K562 (cell line): ENCODE measurements around the gene NFS1. TPM values are rescaled to one million over a fixed set of nuclear protein-coding genes. Genes with fewer than 3 reads are reported as not detected.

ENCODE experiments used
- AFF4 ChIP-seq: sonication (generic); formaldehyde crosslinking; IDR thresholded peaks from 2 replicates; pipeline ENCODE4 v1.8.0; 2023; ENCODE audit warnings: mild to moderate bottlenecking, missing genetic modification reagents
- DACH1 ChIP-seq: fragments of 450-650 bp; IDR thresholded peaks from 2 replicates; pipeline ENCODE4 v1.6.1; 2018; ENCODE audit not compliant: partially characterized antibody
- FOXK2 ChIP-seq, 2 experiments: fragments of 450-650 bp; IDR thresholded peaks in 1 of 2; conservative IDR thresholded peaks in 1 of 2; 2 replicates each; pipeline ENCODE4 v1.6.1; 2016; ENCODE audit warnings: low read depth in 2 of 2, mild to moderate bottlenecking in 1 of 2
- GATA2 ChIP-seq: sonication (generic); formaldehyde crosslinking; IDR thresholded peaks from 2 replicates; pipeline ENCODE4 v1.4.0; 2020; ENCODE audit warnings: mild to moderate bottlenecking, missing genetic modification reagents
- HES1 ChIP-seq: fragments of 450-650 bp; IDR thresholded peaks from 2 replicates; pipeline ENCODE4 v1.6.1; 2016; ENCODE audit warnings: low read depth, mild to moderate bottlenecking, moderate library complexity
- HNRNPUL1 ChIP-seq: fragments of 200-400 bp; formaldehyde crosslinking; IDR thresholded peaks from 2 replicates; pipeline ENCODE4 v1.6.1; 2017; ENCODE audit warnings: low read length
- NEUROD1 ChIP-seq: fragments of 150-350 bp; IDR thresholded peaks from 2 replicates; pipeline ENCODE4 v1.6.1; 2014; ENCODE audit warnings: borderline replicate concordance, low read length, low read depth; ENCODE audit not compliant: partially characterized antibody
- POLR2AphosphoS2 ChIP-seq: IDR thresholded peaks from 2 replicates; pipeline ENCODE4 v1.6.1; 2012; ENCODE audit warnings: low read length, improper control_type of control experiment
- POLR2G ChIP-seq: fragments of 200-400 bp; formaldehyde crosslinking; IDR thresholded peaks from 2 replicates; pipeline ENCODE4 v1.6.1; 2017; ENCODE audit warnings: low read depth, mild to moderate bottlenecking, antibody characterized with exemption, low read length, moderate library complexity
- RFX5 ChIP-seq: IDR thresholded peaks from 2 replicates; pipeline ENCODE4 v1.6.1; 2011; ENCODE audit warnings: low read depth, mild to moderate bottlenecking, improper control_type of control experiment, low read length
- TAL1 ChIP-seq: fragments of 450-650 bp; IDR thresholded peaks from 2 replicates; pipeline ENCODE4 v1.6.1; 2016; ENCODE audit warnings: mild to moderate bottlenecking
- ZBTB1 ChIP-seq: sonication (generic); formaldehyde crosslinking; IDR thresholded peaks from 2 replicates; pipeline ENCODE4 v1.8.1; 2023; ENCODE audit warnings: missing genetic modification reagents, low read depth, mild to moderate bottlenecking, borderline replicate concordance
- ZBTB26 ChIP-seq: fragments of 450-650 bp; formaldehyde crosslinking; IDR thresholded peaks from 2 replicates; pipeline ENCODE4 v1.4.0; 2022; ENCODE audit warnings: missing genetic modification characterization
- ZNF347 ChIP-seq: fragments of 450-650 bp; formaldehyde crosslinking; IDR thresholded peaks from 2 replicates; pipeline ENCODE4 v1.4.0; 2020; ENCODE audit warnings: low read depth, mild to moderate bottlenecking, moderate library complexity
- ZNF592 ChIP-seq: fragments of 450-650 bp; IDR thresholded peaks from 2 replicates; pipeline ENCODE4 v1.6.1; 2017; ENCODE audit warnings: antibody characterized with exemption, mild to moderate bottlenecking
- polyA plus RNA-seq, 8 experiments: library from polyadenylated mRNA; depleted of rRNA in 4 of 8; stranded (reverse) in 5 of 8; unstranded in 3 of 8; fragments of >200 nt; fragmentation: Nextera tagmentation in 2 of 8; fragmentation: Illumina TruSeq in 1 of 8; extraction: Ambion mirVana in 2 of 8; extraction: Trizol in 1 of 8; gene quantifications; 2 replicates each; pipeline versions ENCODE4 v1.2.1 to v1.2.3, GENCODE V29; 2011 to 2014; ENCODE audit warnings: inconsistent platforms in 1 of 8, missing spikeins in 1 of 8
- total RNA-seq, 7 experiments: library from RNA; depleted of rRNA in 6 of 7; stranded (reverse); fragments of >200 nt in 6 of 7; fragmentation: Illumina TruSeq in 2 of 7; extraction: Trizol in 2 of 7; gene quantifications; 2 replicates each; pipeline versions ENCODE4 v1.2.1 to v1.2.3, GENCODE V29; 2011 to 2021; ENCODE audit warnings: low replicate concordance in 1 of 7

Gene NFS1
- total and polyA plus RNA-seq, 9 of the 15 experiments (the other 6 are each of a cell fraction or from before 2014, with no cell fraction given), result 11.5 to 84.8 (median 47.1) TPM

- TF ChIP-seq DACH1 (no peak), HES1 (no peak), AFF4 (peak; percentile 66), GATA2 (no peak), POLR2AphosphoS2 (peak; percentile 79; the same call in 1 of the 2 replicates), HNRNPUL1 (peak; percentile 89), ZBTB26 (CRISPR knock-in tag) (no peak), POLR2G (peak; percentile 55; the same call in 1 of the 2 replicates), RFX5 (no peak), ZBTB1 (no peak), TAL1 (no peak), ZNF592 (no peak), FOXK2 (conservative IDR thresholded peaks at IDR 0.05 in 1 of 2, IDR thresholded peaks at IDR 0.05 in 1 of 2; ENCODE audit: low read depth in 2 of 2) (no peak), ZNF347 (CRISPR knock-in tag) (no peak), NEUROD1 (no peak)
Measured at GRCh38 chr20:35739294-35740163, 40.4 kb upstream of the NFS1 start (continued).
